T-helper 1 cell treated with Interleukin-12 subunit alpha and Interleukin-12 subunit beta and Interleukin-4 antibody, amounts not matched to agents 30 ng/mL and 1 ng/mL, for 36 hours (primary cell): Measurements from ENCODE around the gene PHPT1. TPM values are rescaled to one million over a fixed set of nuclear protein-coding genes. Genes with fewer than 3 reads are reported as not detected.
"Not testable (repeated sequence)": the region's sequence is repeated elsewhere in the genome, so short reads cannot be mapped to it uniquely, and the experiment has no call there.

Source experiments
- intact Hi-C: fragments of 100-400 bp; cut with micrococcal nuclease; formaldehyde crosslinking; loops from one replicate; pipeline ENCODE4 v1.15.1; 2024
- total RNA-seq: library from RNA; stranded (reverse); gene quantifications from 2 replicates; pipeline ENCODE4 v1.2.3, GENCODE V29; 2022

Gene PHPT1
- total RNA-seq: 161 and 165 TPM in 2 replicates

- intact Hi-C loops: loop anchor here (1.0 to 10.0 kb wide), 12 partner anchors 17 to 478 kb away; partner anchors contain the start of genes EDF1, FBXW5, NPDC1 and PAXX
Observed at GRCh38 chr9:136849038-136849959, at the start of gene PHPT1. PHPT1 (plus strand) TSS chr9:136849409; CDS start chr9:136849431, 22 bp downstream.

GRCh38 chr9:136799854-136800657 lies 49.2 kb upstream of the PHPT1 start:
- intact Hi-C loops: loop anchor here (1.0 to 10.0 kb wide), 8 partner anchors 8 to 435 kb away; partner anchors contain the start of genes AJM1, DNLZ, EDF1 and TMEM141

- intact Hi-C loops: no loop called here
Observed at GRCh38 chr9:136802321-136802720, 46.9 kb upstream of the PHPT1 start.

- intact Hi-C loops: not testable (repeated sequence)
Observed at GRCh38 chr9:136803009-136803550, 46.1 kb upstream of the PHPT1 start.

GRCh38 chr9:136803551-136804508 lies 45.4 kb upstream of the PHPT1 start:
- intact Hi-C loops: no loop called here

- intact Hi-C loops: loop anchor here (5.0 kb wide), 1 partner anchor 78 kb away; no protein-coding TSS in a partner anchor
Observed at GRCh38 chr9:136804509-136805206, 44.6 kb upstream of the PHPT1 start.

GRCh38 chr9:136805207-136805740 lies 43.9 kb upstream of the PHPT1 start:
- intact Hi-C loops: loop anchor here (5.0 kb wide), 1 partner anchor 77 kb away; no protein-coding TSS in a partner anchor

GRCh38 chr9:136806067-136806466 lies 43.1 kb upstream of the PHPT1 start:
- intact Hi-C loops: loop anchor here (2.0 to 5.0 kb wide), 2 partner anchors 76 to 281 kb away; partner anchors contain the start of gene MAN1B1

GRCh38 chr9:136806631-136807201 lies 42.5 kb upstream of the PHPT1 start:
- intact Hi-C loops: loop anchor here (1.0 to 5.0 kb wide), 3 partner anchors 15 to 280 kb away; partner anchors contain the start of genes MAN1B1 and TMEM141

GRCh38 chr9:136807281-136808074 lies 41.7 kb upstream of the PHPT1 start, which contains the start of gene RABL6:
RABL6 (plus strand) TSS chr9:136807948; CDS start chr9:136808197, 249 bp downstream.
- intact Hi-C loops: loop anchor here (1.0 to 5.0 kb wide), 4 partner anchors 7 to 279 kb away; partner anchors contain the start of genes MAN1B1 and TMEM141

GRCh38 chr9:136808075-136808805 lies 41.0 kb upstream of the PHPT1 start:
- intact Hi-C loops: loop anchor here (1.0 to 5.0 kb wide), 2 partner anchors 8 to 74 kb away; no protein-coding TSS in a partner anchor

- intact Hi-C loops: loop anchor here (1.0 to 5.0 kb wide), 2 partner anchors 8 to 74 kb away; no protein-coding TSS in a partner anchor
Observed at GRCh38 chr9:136808806-136809158, 40.4 kb upstream of the PHPT1 start.

- intact Hi-C loops: no loop called here
Observed at GRCh38 chr9:136814725-136815421, 34.3 kb upstream of the PHPT1 start.

- intact Hi-C loops: no loop called here
Observed at GRCh38 chr9:136815422-136815782, 33.8 kb upstream of the PHPT1 start.

- intact Hi-C loops: no loop called here
Observed at GRCh38 chr9:136820971-136821825, 28.0 kb upstream of the PHPT1 start.
